Fibroblast of upper back skin (primary cell): ENCODE measurements around the gene COG2.
A peak's percentile ranks its signal among the peaks of the same experiment; 100 is the strongest.
"Not testable (repeated sequence)": the region's sequence is repeated elsewhere in the genome, so short reads cannot be mapped to it uniquely, and the experiment has no call there.

Experiments used
- DNase-seq: peaks from one replicate; pipeline ENCODE4 v3.0.0-alpha.2; 2013

The COG2 gene

DNA sequence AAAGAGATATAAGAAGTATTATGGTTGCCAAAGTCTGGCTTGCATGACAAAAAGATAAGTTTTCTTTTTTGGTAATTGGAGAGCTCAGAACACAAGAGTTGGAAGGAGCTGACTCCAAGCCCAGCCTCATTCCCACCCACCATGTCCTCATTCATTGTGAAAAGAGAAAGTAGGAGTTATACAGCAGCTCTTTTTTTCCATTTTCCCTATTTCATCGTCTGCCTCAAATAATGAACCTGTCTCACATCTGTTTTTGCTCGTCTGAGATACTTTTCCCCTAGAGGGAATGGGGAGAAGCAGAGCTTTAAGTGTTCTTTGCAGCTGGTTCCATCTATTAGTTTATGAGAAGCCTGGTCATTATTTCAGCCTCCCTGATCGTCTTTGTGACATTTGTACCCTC lies 36.9 kb downstream of the COG2 start:
- no peak for DNase-seq

DNA sequence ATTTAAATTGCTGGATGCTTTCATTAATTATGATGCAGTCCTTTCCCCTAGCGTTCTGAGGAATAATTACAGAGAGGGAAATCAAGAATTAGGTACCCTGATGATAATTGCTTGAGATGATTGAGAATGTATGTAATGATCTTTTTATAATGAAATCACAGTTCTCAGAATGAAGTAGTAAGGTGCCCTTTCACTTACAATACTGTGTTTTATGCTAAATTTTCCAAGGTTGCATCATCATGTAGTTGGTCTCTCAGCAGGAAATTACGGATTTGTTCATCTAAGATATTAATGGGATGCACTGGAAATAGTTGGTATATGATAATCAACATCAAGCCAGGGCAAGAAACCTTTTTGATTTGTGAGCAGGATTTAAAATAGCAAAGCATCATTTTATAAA lies 37.5 kb downstream of the COG2 start:
- no peak for DNase-seq

DNA sequence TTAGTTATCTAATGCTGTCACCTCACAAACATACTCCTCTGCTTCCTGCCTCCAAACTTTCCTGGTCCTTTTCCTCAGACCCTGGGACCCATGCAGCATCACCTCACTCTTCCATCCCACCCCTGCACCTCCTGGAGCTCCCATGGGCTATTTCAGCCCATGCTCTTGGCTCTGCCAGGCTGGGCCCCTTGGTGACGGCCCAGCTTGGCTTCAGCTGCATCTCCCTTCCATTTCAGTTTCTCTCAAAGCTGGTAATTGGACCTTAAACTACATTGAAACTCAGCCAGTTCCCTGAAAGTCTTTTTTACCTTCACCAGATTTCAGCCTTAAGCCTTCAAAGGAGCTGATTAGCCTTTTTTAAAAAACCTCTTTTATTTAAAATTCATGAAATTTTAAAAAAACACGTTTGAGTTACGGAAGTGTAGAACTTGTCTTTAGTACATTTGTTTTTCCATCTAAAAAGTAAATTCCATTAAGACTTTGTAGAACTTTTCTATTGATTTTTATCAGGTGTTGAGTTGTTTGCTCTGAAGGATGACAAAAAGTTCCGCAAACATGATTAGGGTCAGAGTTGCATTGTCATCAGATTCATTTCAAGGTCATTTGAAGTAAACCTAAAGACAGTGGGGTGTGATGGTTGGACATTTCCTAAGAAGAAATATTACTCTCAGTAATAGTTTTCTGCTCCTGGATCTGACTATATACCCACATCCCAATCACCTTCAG lies 38.2 kb downstream of the COG2 start:
- no peak for DNase-seq

DNA sequence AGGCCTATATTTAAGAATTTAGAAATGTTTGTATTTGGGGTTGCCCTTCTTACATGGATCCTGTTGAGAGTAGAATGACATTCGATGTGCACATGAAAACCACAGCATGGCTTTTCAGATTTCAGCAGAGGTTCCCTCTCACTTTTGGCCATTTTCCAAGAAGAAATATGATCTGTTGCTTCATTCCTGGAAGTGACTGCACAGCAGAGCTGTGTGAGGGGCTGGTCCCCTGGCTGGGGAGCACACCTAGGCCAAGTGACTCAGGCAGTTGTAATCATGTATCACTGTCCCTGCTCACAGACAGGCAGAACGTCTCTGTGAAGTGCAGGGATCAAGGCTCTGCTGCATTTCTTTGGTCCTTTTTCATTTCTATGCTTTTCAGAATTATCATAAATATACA lies 39.3 kb downstream of the COG2 start:
- peak; percentile 85 for DNase-seq

DNA sequence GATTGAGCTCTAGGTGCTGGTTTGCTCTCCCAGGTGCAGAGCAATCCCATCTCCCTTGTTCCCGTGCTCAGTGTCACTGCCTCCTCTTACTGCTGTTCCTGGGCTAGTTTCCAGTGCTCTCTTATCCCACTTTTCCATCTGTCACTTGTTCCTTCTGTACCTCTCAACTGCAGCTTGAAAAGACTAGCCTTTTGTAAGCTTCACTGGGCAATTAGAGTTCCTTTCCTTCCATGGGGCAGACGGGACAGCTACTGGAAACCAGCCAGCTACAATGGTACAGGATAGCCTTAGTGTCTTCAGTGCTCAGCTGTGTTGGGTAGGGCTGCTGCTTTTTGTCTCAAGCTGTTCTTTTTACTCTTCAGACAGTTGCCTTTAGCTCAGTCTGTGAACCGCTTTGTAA lies 40.0 kb downstream of the COG2 start:
- DNase-seq = no peak

DNA sequence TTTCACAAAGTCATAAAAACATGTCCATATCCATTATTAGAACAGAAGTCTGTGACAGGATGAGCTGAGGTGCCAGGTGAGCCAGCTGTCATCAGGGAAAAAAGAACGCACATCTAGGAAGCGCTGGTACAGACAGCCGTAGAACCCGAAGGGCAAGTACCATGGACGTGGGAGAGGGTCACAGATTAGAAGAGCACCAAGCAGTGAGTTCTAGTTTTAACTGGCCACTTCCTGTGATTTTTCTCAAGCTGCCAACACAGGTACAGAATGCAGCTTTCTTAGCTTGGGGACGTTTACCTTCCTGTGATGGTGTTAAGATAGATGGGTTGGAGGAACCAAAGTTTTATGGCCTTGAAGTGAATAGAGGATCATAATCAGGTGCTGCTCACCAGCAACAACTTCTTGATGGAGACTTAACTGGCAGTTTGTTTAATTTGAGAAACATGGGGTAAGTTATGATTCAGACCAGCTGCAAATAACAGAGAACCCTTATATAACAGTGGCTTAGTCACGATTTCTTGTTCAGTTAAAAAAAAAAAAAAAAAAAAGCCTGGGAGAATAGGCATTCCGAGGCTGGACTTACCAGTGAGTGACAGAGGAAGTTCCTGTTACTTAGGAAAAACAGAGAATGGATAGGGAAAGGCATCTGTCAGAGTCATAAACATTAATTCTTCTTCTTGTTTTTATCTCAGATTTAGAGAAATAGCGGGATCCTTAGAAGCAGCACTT lies 40.8 kb downstream of the COG2 start:
- peak; percentile 62 for DNase-seq

DNA sequence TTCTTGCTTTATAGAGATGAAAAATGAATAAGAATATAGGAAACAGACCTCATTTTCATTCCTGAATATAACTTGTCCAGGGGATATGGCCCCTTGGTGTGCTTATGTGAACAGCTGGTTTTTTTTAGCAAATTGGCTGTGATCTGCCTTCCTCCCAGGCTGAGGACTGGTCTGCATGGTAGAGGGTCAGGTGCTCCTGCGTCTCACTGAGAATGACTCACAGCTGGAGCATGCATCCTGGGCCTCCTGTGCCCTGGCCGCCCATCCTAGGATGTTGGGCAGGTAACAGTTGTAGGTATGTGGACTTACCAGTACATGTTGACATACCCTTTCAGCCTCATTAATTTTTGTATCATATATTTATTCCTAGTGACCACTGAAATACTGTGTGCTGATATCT lies 41.9 kb downstream of the COG2 start:
- no peak for DNase-seq

DNA sequence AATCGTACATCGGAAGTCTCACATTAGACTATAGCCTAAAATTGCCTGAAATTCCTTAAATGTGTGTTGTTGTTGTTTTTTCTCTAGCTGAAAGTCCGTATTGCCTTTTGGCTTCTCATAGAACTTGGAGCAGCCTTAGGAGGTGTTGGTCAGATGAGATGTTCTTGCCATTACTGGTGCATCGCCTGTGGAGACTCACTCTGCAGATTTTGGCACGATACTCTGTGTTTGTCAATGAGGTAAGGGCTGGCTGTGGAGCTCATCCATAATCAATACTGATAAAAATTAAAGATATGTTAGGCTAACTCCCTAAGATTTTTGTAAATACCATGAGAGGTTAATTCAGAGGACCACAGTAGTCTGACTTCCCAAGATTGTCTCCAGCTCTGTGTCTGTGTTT lies 42.7 kb downstream of the COG2 start:
- DNase-seq = no peak

DNA sequence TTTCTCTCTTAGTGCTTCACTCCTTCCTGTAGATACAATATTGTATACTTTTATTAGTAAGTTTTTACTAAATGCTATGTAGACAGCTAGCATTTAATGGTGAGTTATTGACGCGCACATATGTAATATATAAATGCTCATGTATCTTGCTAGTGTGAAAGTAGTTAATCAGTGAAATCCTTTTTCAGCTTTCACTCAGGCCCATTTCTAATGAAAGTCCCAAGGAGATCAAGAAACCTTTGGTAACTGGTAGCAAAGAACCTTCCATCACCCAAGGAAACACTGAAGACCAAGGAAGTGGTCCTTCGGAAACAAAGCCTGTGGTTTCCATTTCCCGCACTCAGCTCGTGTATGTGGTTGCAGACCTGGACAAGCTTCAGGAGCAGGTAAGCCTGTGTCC lies 44.5 kb downstream of the COG2 start:
- DNase-seq = no peak

DNA sequence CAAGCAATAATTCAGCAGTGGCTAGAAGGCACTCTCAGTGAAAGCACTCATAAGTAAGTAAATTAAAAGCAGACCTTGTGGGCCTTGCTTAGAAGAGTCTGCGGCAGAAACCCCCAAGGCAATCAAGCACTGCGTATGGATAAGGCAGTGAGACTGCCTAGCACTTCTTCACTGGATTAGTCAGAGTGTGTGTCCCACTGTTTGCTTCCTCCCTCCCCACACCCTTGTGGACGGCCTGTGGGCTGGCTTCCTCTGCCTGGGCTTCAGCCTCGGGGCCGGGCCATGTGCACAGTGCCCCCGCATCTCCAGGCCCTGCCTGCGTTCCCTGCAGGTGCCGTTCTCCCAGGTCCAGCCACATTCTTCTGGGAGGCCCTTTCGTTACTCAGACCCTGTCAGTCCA lies 47.8 kb downstream of the COG2 start:
- DNase-seq = peak; percentile 45

DNA sequence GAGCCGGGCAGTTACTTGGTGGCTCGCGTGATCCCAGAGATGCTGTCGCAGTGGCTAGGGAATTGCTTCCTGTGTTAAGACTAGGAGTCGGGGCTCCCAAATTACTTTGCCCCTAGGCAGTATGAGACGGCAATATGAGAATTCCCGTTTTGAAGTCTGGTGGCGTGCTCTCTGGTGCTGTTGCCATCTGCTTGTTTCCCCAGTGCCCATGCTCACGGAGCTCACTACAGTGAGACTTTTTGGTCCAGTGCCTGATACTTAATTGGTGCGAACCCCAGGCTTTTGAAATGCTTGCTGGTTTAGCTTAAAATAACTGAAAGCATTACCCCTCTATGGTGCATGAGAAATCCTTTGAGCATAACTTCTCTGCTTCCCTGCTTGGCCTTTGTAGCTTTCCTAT lies 49.3 kb downstream of the COG2 start:
- DNase-seq = no peak

DNA sequence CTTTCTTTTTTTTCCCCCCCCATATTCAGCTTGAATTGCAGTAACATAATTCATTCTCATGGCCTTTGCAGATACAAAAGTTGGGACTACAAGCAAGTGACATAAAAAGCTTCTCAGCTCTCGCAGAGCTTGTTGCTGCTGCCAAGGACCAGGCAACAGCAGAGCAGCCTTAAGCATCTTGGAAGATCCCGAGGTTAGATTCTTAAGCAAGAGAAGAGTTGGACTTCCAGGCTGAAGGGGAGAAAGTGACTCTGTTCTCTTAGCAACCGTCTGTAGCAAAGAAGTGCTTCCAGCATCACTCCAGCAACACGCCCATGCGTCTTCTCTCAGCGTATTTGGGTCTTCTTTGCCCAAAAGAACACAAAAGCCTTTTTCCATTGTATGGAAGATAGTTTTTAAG lies 50.9 kb downstream of the COG2 start:
- DNase-seq = no peak

DNA sequence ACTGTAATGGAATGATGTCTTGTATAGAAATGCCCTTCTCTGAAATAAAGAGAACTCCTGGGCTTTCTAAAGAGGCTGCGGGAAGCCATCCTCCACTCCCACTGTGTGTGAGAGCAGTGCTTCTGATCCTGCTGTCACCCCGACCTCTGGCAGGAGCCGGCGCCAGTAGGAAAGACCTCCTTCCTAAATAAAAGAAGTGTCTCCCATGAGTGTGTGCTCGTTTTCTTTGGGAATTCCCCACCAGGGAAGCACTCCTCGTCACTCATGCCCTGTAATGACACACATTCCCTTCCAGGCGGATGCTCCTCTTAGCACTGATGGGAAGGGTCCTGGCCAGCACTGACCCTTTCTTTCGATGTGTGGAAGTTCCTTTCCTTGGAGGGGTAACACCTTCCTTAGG lies 51.5 kb downstream of the COG2 start:
- no peak for DNase-seq

DNA sequence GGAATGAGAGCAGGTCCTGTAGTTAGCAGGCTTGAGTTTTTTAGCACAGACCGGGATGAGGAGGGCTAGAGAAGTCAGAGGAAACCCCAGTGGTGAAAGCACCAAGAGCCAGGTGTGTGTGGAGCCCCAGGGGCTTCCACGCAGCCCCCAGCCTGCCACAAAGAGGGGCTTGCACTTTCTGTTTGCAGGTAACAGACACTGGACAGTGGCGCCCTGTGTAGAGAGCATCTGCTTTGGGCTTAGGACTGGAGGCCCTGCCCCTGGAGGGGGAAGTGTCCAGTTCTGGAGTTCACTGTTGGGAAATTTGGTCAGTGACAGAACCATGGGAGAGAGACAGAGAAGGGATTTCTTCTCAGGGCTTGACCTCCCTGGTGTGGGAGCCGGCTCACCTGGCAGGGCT lies 52.2 kb downstream of the COG2 start:
- no peak for DNase-seq

DNA sequence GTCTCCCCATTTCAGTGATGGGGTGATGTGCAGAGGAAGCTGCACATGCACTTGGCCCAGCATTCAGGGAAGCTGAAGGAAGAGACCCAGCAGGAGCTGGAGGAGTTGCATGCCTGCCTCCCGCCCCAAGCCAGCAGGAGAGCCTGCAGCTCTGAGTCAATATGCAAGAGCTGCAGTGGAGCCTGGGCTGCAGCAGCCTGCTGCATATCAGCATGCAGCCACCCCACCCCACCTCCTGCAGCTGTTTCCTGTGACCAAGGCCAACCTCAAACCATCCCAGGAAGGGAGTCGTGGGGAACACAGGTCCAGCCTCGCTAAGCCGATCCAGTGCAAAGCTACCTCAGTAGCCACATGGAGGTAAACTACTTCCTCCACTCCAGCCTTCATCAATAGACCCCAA lies 52.7 kb downstream of the COG2 start:
- DNase-seq = no peak

DNA sequence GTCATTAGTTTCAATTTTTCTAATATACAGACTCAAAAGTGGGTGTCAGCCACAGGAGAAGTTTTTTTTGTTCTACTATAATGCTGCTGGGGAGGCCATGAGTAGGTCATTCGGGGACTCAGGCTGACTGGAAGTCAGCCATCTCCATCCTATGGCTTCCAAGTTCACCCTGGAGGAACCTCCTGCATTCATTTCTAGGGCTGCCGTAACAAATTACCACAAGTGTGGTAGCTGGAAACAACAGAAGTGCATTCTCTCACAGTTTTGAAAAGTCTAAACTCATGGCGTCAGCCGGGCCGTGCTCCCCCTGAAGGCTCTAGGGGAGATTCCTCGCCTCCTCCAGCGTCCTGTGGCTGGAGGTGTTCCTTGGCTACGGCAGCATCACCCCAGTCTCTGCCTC lies 53.9 kb downstream of the COG2 start:
- DNase-seq = no peak

DNA sequence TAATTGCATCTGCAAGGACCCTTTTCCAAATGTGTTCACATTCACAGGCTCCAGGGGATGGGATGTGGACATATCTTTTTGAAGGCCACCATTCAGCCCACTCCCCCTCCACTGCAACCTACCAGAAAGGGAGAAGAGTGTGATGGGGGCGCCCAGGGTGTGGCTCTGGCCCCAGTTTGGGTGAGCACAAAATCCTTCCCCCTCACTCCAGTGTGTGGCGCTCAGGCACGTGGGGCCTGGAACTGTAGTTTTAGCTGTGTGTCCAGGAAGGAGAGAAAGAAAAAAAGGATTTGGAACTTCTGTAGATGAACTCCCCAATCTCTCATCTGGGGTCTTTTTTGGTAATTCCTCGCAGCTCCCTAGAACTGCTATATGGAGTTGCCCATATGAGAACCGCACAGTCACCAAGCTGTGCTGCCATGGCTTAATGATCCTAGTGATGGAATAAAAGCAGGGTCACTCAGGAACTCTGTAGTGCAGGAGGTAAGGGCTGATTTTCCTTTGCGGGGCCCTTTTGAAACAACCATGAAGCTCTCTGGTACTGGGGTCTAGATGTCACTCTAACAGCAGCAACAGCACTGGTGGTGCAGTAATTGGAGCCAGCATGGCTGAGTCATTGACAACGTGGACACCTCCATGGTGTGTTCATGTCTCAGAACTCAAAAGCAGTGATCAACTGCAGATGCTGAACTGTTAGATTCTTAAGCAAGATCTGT lies 54.6 kb downstream of the COG2 start:
- peak; percentile 68 for DNase-seq

DNA sequence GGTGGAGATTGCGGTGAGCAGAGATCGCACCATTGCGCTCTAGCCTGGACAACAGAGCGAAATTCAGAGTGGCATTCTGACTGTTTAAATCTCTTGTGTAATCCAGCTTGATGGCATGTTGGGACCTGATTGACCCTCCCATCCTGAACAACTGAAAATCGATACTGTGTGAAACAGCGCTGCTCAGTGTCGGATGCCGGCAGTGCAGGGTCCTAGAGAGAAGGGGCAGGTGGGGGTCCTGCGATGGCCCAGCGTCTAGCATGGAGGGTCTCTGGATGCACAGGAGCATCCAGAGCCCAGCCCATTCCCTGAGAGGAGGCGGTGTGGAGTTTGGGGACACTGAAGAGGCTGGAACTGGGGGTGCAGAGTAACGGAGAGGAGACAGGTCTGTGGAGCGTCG lies 55.8 kb downstream of the COG2 start:
- no peak for DNase-seq

DNA sequence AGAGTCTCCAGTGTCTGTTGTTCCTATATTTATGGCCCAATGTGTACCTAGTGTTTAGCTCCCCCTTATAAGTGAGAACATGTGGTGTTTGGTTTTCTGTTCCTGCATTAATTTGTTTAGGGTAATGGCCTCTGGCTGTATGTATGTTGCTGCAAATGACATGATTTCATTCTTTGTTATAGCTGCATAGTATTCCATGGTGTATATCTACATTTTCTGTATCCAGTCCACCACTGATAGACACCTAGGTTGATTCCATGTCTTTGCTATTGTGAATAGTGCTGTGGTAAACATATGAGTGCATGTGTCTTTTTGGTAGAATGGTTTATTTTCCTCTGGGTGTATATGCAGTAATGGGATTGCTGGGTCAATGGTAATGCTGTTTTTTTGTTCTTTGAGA lies 56.7 kb downstream of the COG2 start:
- DNase-seq = not testable (repeated sequence)

DNA sequence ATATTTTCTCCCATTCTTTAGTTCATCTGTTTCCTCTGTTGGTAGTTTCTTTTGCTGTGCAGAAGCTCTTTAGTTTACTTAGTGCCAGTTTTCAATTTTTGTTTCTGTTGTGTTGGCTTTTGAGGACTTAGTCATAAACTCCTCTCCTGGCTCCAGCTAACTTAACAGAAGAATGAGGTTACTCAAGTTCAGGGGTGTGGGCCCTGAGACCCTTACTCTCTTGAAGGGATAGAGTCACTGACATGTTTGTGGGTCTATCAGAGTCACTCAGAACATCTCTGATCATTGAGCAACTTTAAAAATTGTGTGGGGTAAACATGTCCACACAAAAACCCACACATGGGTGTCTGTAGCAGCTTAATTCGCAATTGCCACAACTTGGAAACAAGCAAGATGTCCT lies 57.4 kb downstream of the COG2 start:
- DNase-seq = no peak

DNA sequence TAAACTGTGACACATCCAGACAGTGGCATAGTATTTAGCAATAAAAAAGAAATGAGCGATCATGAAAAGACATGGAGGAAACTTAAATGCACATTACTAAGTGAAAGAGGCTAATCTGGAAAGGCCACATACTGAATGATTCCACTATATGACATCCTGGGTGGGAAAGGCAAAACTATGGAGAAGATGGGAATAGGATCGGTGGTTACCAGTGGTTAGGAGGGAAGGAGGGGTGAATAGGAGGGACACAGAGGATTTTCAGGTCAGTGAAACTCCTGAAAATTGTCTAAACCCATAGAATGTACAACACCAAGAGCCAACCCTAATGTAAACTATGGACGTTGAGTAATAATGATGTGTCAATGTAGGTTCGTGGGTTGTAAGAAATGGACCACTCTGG lies 57.9 kb downstream of the COG2 start:
- DNase-seq = no peak

DNA sequence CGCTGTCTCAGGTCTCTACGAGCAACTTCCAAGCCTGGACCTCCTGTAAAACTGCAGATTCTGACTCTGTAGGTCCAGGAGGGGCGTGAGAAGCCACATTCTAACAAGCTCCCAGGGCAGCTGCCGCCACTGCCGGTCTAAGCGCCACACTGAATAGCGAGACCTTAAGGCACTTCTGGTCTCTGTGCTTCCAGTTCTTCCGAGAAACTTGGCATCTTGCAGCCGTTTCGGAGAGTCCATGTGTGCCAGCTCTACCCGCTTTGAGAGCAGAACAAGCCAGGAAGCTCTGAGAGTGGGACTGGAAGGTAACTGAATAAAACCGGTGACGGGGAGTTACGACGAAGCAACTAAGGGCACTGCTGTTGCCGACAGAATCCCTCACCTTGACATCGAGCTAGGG lies 59.2 kb downstream of the COG2 start:
- DNase-seq = no peak

DNA sequence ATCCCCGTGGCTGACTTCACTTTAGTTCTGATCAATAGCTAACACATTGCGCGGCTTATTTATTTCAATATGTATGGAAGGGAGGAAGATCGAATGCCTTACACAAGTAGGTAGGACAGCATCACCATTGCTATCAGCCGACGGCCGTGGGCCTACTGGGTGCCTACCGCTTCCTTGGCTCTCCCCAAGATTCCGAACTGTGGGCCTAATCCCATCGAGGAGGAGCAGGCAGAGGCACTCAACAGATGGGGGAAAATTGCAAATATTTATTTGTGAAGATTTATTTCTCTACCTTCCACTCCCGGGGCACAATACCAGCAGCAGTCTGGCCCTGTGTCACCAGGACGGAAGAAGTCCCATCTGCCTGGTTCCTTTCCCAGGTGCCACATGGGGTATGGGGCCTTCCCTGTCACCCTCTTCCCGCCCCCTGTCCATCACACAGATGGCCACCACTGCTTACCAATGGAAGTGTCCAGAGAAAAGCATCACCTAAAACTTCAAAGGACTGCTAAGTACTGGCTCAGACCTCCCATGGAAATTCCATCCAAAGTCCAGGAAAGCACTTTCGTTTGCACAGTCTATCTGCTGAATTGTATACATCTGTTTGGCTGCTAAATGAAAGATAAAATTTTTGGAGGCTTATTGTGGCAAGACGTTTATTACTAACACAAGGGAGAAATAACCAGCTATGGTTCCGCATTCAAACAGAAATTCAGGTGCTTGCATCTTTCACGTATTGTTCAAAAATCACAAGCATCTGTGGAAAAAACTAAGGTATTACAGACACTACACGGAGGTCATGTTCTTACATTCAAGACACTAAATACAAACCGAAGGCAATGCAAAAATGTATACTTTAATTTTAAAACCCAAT lies 59.9 kb downstream of the COG2 start:
- DNase-seq = no peak
